SIG-M5 (cell line): ENCODE measurements around the gene RTN4RL1.
"Not testable (repeated sequence)": the region's sequence is repeated elsewhere in the genome, so short reads cannot be mapped to it uniquely, and the experiment has no call there.

Experiments used
- DNase-seq: peaks from one replicate; lab custom pipeline; 2025; lab: John Stamatoyannopoulos, UW

RTN4RL1 gene

DNA sequence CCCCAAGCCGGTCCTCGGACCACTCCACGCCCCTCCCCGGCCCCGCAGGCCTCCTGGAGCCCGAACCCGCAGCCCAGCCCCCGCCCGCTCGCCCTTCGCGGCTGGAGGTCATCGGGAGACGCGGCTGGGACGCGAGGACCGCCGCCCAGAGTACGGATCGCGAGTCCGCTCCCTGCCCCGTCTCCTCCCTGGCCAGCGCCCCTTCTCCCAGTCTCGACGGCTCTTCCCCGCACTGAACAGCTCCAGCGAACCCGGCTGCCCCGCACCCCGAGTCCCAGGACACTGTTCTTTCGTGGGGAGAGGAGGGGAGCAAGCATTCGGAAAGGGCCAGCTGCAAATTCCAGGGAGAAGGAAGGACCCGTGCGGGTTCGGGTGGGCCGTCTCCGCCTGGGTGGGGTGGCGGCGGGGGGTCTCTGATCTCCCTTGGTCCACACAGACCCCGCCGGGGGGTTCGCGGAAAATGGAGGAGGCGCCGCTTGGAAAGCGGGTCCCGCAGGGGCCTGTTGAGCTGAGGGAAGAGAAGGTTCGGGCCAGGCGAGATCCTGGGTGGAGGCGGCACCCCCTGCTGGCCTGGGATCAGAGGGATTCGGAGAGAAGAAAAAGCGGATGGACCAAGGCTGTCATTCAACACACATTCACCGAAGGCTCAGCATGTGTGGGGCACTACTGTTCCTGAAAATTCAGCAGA is 632 bp upstream of the RTN4RL1 start:
- no peak for DNase-seq

DNA sequence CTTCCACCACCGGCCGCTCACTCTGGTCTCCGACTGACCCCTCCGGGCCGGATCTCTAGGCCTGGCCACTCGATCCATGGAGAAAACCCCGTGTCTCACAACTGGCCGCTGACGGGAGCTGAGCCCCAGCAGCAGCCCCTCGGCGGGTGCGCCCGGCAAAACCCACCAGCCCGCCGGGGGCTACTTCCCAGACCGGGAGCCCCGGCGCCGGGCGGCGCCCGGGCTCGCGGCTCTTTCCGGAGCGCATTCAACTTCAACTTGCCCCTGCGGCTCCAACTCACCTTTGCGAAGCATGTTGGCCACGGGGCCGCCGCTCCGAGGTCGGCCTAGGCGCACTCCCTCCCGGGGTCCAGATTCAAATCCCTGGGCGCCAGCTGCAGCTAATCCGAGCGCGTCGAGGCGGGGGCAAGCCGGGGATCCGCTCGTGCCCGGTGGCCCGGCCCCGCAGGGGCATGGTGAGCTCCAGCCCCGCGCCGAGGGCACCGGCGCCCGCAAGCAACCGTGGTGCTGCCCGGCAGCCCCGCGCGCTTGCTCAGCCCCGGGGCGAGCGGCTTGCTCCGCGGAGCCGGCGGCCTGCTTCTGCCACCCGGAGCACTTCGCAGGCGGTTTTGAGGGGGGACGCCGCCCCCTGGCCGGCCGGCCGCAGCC is 438 bp downstream of the RTN4RL1 start:
- no peak for DNase-seq

- no peak for DNase-seq
Observed at GRCh38 chr17:2023692-2024571, 1.2 kb downstream of the RTN4RL1 start.

DNA sequence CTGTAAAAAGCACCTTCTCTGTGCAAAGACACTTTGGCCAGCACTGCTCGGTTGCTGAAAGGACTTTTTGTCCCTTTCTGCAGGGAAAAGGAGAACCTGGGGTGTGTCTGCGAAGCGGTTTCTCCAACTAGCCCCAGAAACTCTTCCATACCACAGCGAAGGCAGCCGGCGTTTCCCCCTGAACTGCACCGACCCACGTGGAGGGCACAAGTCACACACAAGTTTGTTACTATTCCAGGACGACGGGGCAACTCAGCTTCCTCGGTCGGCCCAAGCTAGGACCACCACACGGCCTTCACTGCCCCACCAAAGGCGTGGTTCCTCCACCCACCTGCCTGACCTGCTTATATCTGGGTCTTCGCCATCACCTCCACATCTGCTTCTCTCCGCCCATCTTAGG is 1.9 kb downstream of the RTN4RL1 start:
- DNase-seq, result no peak

GRCh38 chr17:2022647-2023240 is 2.4 kb downstream of the RTN4RL1 start:
- no peak for DNase-seq

GRCh38 chr17:2020721-2021120 is 4.4 kb downstream of the RTN4RL1 start:
- DNase-seq, result no peak

GRCh38 chr17:2019723-2020122 is 5.4 kb downstream of the RTN4RL1 start:
- DNase-seq, result no peak

GRCh38 chr17:2018716-2019510 is 6.2 kb downstream of the RTN4RL1 start:
- DNase-seq, result no peak

GRCh38 chr17:2017274-2017941 is 7.7 kb downstream of the RTN4RL1 start:
- no peak for DNase-seq

DNA sequence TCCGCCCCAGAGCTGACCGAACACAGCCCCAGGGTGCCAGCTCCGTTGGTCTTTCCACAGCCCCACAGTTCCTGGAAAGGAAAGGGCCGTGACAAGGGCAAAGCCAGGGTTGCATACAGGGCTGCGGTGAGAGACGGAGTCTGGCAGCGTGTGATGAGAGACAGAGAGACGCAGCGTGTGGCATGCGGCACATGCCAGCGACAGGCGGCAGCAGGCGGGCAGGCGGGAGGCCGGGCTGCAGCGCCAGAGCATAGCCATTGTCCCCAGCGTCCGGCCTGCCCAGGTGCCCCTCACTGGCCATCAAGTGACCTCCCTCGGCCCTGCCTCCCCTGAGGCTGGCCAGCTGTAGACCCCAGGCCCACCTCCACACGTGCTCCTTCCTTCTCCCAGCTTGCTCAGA is 8.6 kb downstream of the RTN4RL1 start:
- DNase-seq, result no peak

DNA sequence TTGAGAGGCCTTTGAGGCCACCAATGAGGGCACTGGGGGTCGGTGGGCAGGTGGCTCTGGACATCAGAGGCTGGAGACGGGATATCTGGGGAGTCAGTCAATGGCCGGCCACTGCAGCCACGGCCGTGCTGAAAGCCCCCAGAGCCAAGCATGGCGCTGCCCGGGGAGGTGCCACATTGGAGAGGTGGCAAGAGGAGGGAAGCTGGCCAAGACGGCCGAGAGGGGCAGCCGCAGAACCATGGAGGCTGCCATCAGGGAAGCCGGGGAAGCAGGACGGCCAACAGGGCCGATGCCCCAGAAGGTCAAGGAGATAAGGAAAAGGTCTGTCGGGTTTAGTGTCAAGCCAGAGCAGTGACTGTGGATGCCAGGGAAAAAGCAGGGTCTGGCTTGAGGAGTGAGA is 9.8 kb downstream of the RTN4RL1 start:
- DNase-seq, result no peak

DNA sequence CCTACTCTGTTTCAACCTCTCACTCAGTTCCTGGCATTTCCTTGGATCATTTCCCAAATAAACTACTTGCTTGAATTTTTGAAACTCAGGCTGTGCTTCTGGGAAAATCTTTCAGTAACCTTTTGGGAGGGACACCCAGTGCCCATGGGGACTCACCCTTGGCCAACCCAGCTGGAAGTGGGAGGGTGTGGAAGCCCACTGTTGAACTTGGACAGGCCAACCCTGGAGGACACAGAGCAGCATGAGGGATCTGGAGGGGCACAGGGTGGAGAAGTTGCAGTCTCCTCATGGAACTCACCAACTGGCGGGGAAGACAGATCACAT is 11.2 kb downstream of the RTN4RL1 start:
- no peak for DNase-seq

DNA sequence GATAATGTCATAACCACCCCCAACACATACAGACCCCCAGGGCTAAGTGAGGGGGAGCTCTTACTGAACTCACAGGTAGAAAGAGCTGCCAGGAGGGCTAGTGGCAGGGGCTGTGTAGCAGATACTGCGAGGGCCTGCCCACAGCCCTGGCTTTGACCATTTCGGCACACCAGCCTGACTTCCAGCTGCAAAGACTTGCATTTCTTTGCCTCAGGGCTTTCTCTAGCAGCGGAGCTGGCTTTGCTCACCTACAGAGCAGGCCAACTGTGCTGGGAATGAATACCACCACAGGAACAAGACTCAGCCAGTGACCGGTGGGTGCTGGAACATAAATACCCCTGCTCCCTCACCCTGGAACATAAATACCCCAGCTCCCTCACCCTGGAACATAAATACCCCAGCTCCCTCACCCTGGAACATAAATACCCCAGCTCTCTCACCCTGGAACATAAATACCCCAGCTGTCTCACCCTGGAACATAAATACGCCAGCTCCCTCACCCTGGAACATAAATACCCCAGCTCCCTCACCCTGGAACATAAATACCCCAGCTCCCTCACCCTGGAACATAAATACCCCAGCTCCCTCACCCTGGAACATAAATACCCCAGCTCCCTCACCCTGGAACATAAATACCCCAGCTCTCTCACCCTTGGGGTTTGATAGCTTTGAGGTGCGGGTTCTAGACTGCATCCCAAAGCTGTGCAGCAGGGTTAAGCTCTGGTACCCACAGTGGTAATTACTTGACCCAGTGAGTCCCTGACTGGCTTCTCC is 11.7 kb downstream of the RTN4RL1 start:
- DNase-seq, result not testable (repeated sequence)

DNA sequence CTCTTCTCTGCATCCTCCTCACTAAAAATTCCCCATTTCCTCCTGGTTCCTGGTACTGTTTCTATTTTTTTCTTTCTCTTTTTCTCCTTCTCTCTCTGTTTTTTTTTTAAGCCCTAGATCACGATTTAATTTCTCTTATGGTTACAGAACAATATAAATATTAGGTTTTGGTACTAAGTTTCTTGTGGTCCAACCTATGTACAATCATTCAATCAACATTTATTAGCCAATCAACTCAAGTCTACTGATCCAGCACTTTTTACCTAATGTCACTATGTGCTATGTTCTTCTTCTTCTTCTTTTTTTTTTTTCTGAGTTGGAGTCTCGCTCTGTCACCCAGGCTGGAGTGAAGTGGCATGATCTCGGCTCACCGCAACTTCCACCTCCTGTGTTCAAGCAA is 12.6 kb downstream of the RTN4RL1 start:
- DNase-seq, result no peak

- no peak for DNase-seq
Observed at GRCh38 chr17:2011411-2012371, 13.4 kb downstream of the RTN4RL1 start.

- no peak for DNase-seq
Observed at GRCh38 chr17:2009737-2010136, 15.4 kb downstream of the RTN4RL1 start.

GRCh38 chr17:2008332-2009126 is 16.6 kb downstream of the RTN4RL1 start:
- no peak for DNase-seq

DNA sequence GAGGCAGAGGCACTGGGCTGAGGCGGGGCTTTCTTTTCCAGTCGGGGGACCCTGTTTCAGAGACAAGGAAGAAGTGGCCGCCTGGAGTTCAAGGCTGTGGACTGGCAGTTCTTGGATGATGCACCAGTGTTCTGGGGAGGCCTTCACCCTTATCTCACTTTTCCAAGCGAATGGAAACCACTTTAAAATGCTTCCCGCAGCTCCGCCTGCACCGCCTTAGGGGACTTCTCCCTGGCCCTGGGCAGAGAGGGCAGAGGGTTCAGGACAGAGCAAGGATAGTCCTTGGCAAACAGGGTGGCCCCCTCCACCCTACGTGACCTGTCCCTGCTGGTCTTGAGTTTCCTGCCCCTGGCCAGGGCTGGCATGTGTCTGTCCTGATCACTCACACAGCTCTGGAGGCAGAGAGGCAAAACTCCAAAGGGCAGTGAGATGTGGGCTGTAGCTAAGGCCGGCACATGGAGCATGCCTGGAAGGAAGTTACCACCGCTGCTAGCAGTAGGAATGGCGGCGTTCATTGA is 20.6 kb downstream of the RTN4RL1 start:
- DNase-seq, result no peak
